ACC112 (cell line): Measurements from ENCODE around the gene XPO4.

Experiments
- H2AFZ ChIP-seq: fragments of 200-600 bp; sonication (generic); one replicate; pipeline ENCODE4 v1.6.0; 2017; ENCODE audit warnings: antibody characterized with exemption, low read length; ENCODE audit not compliant: unreplicated experiment
- H3K27ac ChIP-seq: fragments of 200-600 bp; sonication (generic); 2 replicates; pipeline ENCODE4 v1.5.1; 2014; ENCODE audit warnings: low read depth, mild to moderate bottlenecking, antibody characterized with exemption, low read length, moderate library complexity
- H3K27me3 ChIP-seq: fragments of 200-600 bp; sonication (generic); 2 replicates; pipeline ENCODE4 v1.6.1; 2014; ENCODE audit warnings: mild to moderate bottlenecking, antibody characterized with exemption, low read length, moderate library complexity, mixed read lengths; ENCODE audit not compliant: insufficient read depth
- H3K36me3 ChIP-seq: fragments of 200-600 bp; sonication (generic); 2 replicates; pipeline ENCODE4 v1.6.1; 2016; ENCODE audit warnings: mild to moderate bottlenecking, antibody characterized with exemption, low read length, moderate library complexity, mixed read lengths; ENCODE audit not compliant: insufficient read depth
- H3K4me1 ChIP-seq: fragments of 200-600 bp; sonication (generic); one replicate; pipeline ENCODE4 v1.6.1; 2016; ENCODE audit warnings: low read length, mixed read lengths; ENCODE audit not compliant: insufficient read depth, unreplicated experiment, control insufficient read depth
- H3K4me3 ChIP-seq: fragments of 200-600 bp; sonication (generic); 2 replicates; pipeline ENCODE4 v1.5.1; 2014; ENCODE audit warnings: mild to moderate bottlenecking, low read depth, low read length
- H3K79me2 ChIP-seq: fragments of 200-600 bp; sonication (generic); one replicate; pipeline ENCODE4 v1.6.0; 2016; ENCODE audit warnings: low read length; ENCODE audit not compliant: control insufficient read depth, unreplicated experiment, insufficient read depth

Gene XPO4

DNA sequence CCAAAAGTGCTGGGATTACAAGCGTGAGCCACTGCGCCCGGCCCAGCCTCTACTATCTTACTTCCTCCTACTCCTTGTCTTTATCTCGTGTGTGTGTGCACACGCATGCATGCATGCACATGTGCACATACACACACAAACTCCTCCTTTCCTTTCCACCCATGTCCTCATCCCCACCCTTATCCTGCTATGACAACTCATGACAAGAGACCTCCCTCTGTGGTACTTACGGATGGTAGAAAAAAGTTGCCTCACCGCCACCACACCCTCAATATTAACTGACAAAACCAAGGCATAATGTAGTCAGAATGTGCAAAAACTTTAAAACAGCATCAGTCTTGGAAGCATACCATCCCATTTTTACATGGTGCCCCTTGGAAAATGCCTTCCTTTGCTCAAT is 112.9 kb downstream of the XPO4 start:
- Histone ChIP-seq H3K79me2 (no peaks in the 10 kb centered on the region), H3K36me3 (peaks cover 6% of the 10 kb centered on the region; the same call in 1 of the 2 replicates)

DNA sequence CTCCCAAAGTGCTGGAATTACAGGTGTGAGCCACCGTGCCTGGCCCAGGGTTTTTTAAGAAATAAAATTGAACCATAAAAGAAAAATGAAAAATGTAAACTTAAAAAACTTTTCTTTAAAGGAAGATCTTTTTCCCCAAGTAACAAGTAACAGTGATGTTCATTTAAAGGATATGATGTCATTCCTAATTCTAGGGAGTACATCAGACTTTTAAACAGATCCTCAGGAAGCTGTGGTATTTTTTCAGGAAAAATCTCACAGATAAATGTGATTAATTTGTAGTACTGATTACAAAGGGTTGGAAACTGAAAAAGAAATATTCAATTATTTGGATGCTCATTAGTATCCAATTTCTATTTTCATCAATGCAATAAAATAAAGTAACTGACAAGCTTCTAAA is 114.2 kb downstream of the XPO4 start:
- no peak overlapping the region for H3K27ac ChIP-seq
- H3K27me3 ChIP-seq, result no peaks in the 10 kb centered on the region
- no peak overlapping the region for H3K4me3 ChIP-seq
- H2AFZ ChIP-seq, result no peak overlapping the region
- peaks cover 20% of the 10 kb centered on the region for H3K4me1 ChIP-seq
- H3K36me3 ChIP-seq, result peaks cover 5% of the 10 kb centered on the region
- no peaks in the 10 kb centered on the region for H3K79me2 ChIP-seq

More for the DNA sequence above, 112.9 kb downstream of the XPO4 start:
- no peak overlapping the region for H2AFZ ChIP-seq
- peaks cover 20% of the 10 kb centered on the region for H3K4me1 ChIP-seq
- H3K4me3 ChIP-seq, result no peak overlapping the region
- no peak overlapping the region for H3K27ac ChIP-seq
- no peaks in the 10 kb centered on the region for H3K27me3 ChIP-seq

DNA sequence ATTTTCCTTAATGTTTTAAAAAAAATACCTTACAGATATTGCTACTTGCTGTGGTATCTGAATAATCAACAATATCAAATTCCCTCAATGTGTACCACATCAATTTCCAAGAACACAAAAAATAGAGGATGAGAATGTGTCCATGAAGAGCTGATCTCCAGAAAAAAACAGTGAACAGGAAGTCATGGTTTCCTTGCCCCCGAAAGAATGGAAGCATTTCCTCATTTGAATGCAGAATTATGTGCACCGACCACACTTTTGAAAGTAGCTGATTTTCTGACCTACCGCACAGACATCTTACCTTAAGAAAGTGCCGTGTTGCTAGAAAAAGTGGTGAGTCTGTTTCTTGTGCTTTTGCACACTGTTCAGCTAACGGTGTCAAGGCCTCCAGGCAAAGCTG is 115.4 kb downstream of the XPO4 start:
- Histone ChIP-seq H3K27ac (no peak overlapping the region), H3K4me1 (peaks cover 20% of the 10 kb centered on the region), H3K36me3 (peaks cover 9% of the 10 kb centered on the region), H2AFZ (no peak overlapping the region), H3K79me2 (no peaks in the 10 kb centered on the region), H3K27me3 (no peaks in the 10 kb centered on the region), H3K4me3 (no peak overlapping the region)

DNA sequence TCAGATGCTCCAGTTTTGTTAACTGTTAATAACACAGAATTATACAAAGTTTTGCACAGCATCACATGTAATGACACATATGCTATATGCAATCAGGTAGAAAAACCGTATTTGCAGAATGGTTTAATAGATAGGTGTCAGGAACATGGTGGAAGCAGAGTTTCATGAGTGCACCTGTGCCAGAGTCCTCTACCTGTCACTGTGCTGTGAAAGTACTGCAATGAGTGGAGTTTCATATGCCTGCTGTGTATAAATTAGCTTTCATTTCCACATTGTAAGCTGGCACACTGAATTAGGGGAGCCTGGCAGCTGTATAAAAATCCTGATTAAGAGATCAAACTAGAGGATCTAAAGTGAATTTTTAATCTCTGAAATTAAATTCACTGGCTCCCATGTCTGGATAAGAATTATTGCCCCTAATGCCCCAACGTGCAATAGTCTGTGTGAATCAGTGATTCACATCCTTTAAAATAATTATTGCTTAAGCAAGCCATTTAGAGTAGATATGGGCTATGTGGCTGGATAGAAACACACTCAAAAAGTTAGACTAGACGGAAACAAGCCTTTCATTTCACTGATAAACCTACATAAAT is 120.3 kb downstream of the XPO4 start:
- Histone ChIP-seq H3K36me3 (peaks cover 9% of the 10 kb centered on the region), H3K27ac (no peak overlapping the region)

DNA sequence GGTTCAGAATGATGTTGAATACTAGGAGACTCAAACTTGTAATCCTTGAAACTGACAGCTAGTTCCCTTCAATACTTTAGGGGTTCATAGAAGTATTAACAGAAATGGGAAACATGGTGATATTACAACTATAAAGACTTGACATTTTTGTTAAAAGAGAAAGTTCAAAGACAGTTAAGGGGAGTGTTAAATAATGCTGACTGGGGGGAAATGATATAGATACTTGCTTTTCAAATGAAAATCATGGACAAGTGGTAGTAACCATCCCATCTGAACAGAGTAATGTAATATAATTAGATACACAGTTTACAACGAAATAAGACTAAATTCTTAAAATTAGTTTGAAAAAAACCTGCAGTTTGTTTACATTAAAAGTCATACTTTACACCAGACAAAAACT is 122.2 kb downstream of the XPO4 start:
- no peak overlapping the region for H2AFZ ChIP-seq
- no peaks in the 10 kb centered on the region for H3K27me3 ChIP-seq
- H3K79me2 ChIP-seq, result no peaks in the 10 kb centered on the region
- no peak overlapping the region for H3K27ac ChIP-seq
- H3K4me1 ChIP-seq, result no peaks in the 10 kb centered on the region
- H3K36me3 ChIP-seq, result peaks cover 7% of the 10 kb centered on the region
- no peak overlapping the region for H3K4me3 ChIP-seq

More for the DNA sequence above, 120.3 kb downstream of the XPO4 start:
- H2AFZ ChIP-seq, result no peak overlapping the region
- no peaks in the 10 kb centered on the region for H3K79me2 ChIP-seq
- H3K4me3 ChIP-seq, result no peak overlapping the region
- no peaks in the 10 kb centered on the region for H3K27me3 ChIP-seq
- H3K4me1 ChIP-seq, result no peaks in the 10 kb centered on the region

DNA sequence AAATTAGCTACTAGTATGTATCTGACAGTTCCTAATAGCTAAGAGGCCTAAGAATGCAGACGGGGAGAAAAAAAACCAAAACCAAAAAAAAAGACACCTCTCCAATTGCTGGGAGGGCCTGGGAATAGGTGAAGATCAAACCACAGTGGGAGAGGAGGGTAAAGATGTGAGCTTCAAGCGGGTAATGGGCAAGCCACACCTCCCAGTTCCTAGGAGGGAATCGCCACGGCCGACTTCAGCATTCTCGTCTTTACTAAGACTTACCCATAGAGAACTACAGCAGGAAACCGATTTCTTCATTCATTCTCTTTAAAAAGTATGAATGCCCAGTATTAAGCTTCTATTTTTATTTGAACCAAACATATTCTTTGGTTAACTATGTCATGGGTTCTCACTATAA is 123.1 kb downstream of the XPO4 start:
- Histone ChIP-seq H3K36me3 (peaks cover 7% of the 10 kb centered on the region), H3K79me2 (no peaks in the 10 kb centered on the region), H3K4me3 (no peak overlapping the region), H3K27ac (no peak overlapping the region), H3K27me3 (no peaks in the 10 kb centered on the region), H3K4me1 (no peaks in the 10 kb centered on the region), H2AFZ (no peak overlapping the region)

DNA sequence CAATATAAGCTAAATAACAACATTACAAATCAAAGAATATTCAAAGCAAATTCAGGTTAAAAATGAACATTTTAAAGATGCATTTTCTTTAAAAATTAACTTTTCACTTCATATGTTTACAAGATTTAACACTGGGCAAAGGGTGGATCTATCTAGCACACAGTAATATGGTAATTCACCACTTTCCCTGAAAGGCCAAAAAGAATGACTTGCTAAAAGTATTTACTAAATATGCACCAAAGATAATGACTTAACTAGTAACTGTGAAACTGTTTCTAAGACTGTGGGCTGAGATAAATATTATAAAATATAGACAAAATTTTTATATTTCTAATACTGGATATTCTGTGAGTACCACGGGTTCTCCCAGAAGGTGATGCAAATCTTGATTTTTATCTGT is 124.2 kb downstream of the XPO4 start:
- H3K4me3 ChIP-seq, result no peak overlapping the region
- no peaks in the 10 kb centered on the region for H3K4me1 ChIP-seq
- no peak overlapping the region for H2AFZ ChIP-seq
- no peaks in the 10 kb centered on the region for H3K79me2 ChIP-seq
- H3K27me3 ChIP-seq, result no peaks in the 10 kb centered on the region
- peaks cover 4% of the 10 kb centered on the region for H3K36me3 ChIP-seq
- H3K27ac ChIP-seq, result no peak overlapping the region

DNA sequence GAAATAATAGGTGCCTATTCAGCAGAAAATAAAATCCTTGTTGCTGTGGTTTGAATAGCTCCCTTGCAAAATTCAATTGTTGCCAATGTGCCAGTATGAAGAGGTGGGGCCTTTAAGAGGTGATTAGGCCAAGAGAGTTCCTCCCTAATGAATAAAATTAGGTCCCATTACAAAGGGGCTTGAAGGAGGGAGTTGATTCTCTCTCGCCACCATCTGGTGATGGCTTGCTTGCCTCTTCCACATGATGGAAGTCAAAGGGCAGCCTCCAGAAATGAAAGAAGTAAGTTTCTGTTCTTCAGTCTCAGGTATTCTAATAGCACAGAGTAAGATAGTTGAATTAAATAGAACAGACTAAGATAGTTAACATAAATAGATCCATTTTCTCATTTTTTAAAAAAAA is 125.8 kb downstream of the XPO4 start:
- Histone ChIP-seq H3K27ac (no peak overlapping the region), H3K4me1 (peaks cover 7% of the 10 kb centered on the region), H2AFZ (no peak overlapping the region), H3K27me3 (no peaks in the 10 kb centered on the region), H3K79me2 (peaks cover 10% of the 10 kb centered on the region), H3K36me3 (no peaks in the 10 kb centered on the region), H3K4me3 (no peak overlapping the region)

DNA sequence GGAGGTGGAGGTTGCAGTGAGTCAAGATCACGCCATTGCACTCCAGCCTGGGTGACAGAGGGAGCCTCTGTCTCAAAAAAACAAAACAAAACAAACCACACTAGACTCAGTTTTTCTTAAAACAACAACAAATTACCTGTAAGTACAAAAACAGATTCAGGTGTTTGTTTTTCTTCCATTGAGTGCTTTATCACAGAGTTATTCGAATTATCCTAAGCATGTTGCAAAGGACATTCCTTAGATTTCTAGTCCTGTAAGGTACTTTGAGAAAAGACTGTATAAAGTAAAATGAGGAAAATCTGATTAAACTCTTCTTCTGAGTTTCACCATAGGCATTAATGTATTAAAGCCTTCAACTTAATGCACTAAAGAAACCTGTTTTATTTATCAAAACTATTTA is 126.6 kb downstream of the XPO4 start:
- peaks cover 10% of the 10 kb centered on the region for H3K79me2 ChIP-seq
- H3K27ac ChIP-seq, result no peak overlapping the region
- H3K27me3 ChIP-seq, result no peaks in the 10 kb centered on the region
- peaks cover 7% of the 10 kb centered on the region for H3K36me3 ChIP-seq
- H2AFZ ChIP-seq, result no peak overlapping the region
- peaks cover 7% of the 10 kb centered on the region for H3K4me1 ChIP-seq
- H3K4me3 ChIP-seq, result no peak overlapping the region

DNA sequence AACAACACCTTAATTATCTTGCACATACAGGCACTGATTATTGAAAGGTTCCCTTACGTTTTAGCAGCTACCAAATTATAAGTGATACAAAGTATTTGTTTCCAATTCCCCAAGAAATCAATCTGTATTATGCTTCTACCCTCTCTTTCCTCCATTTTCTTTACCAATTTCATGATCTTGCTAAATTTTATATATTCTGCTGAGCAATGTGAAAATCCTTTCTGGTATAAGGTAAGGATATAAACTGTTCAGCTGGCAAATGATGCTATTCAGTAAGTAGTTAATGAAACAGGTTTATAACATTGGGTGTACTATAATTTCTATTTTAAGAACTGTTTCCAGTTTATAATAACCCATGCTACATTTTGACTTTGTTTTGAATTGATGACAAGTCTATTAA is 127.8 kb downstream of the XPO4 start:
- Histone ChIP-seq H3K27me3 (no peaks in the 10 kb centered on the region), H3K36me3 (peaks cover 19% of the 10 kb centered on the region), H3K4me3 (no peak overlapping the region), H3K27ac (no peak overlapping the region), H2AFZ (no peak overlapping the region), H3K79me2 (peaks cover 12% of the 10 kb centered on the region), H3K4me1 (peaks cover 7% of the 10 kb centered on the region)

DNA sequence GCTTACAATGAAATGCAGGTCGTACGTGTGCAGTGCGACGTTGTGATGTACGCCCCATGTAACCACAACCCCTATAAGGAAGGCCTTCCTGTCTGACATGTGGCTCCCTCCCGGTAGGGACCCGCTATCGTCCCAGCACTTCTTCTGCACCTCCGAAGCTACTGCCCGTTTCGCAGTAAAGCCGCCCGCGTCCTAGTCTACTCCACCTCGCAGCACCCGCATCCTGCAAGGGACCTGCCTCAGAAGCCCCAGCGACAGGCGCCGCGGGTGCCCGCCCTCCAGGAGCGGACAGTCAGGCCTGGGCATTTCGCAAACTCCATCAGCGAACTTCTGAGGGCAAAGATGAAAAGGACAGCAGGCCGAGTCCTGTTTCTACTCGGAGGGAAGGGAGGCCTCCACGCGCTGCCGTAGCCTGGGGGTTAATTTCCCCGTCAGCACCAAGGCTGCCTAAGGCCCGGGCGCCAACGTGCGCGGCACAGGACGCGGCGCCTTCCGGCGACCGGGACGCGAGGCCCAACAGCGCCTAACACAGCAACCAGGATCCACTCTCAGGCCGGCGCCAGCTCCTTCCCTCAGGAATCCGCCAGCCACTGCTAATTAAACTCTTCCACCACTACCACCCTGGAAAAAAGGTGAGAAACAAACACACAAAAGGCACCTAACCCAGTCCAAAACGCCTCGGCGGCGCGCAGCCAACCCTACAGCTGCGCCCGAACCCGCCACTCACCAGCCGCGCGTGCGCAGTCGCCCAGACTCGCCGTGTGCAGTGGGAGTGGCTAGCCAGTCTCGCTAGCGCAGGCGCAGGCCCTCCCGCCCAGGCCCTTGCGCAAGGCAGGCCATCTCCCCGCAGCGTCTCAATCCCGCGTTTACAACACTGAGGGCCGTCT is 129.1 kb downstream of the XPO4 start, which contains the start of gene EEF1AKMT1:
EEF1AKMT1 (minus strand) TSS at position 768 of the 887 bp plus-strand sequence. CDS start 16,363 bp downstream, outside the sequence.
- H3K36me3 ChIP-seq, result peaks cover 30% of the 10 kb centered on the region
- H3K27me3 ChIP-seq, result no peaks in the 10 kb centered on the region
- H3K4me1 ChIP-seq, result peaks cover 7% of the 10 kb centered on the region
- peaks cover 12% of the 10 kb centered on the region for H3K79me2 ChIP-seq
- H3K4me3 ChIP-seq, result peak within 1 kb of the TSS; percentile 81
- peak within 1 kb of the TSS; percentile 56 for H2AFZ ChIP-seq
- H3K27ac ChIP-seq, result peak within 1 kb of the TSS; percentile 73
